AG09309 (cell line): ENCODE results near the gene OR52E2.

Source experiments
- DNase-seq: peaks from one replicate; pipeline ENCODE4 v3.0.0-alpha.2; 2010; ENCODE audit warnings: low read depth
- H3K4me3 ChIP-seq: 2 replicates; pipeline ENCODE4 v1.5.1; 2011; ENCODE audit warnings: mild to moderate bottlenecking, low read depth, low read length, moderate library complexity; ENCODE audit not compliant: control insufficient read depth
- TF ChIP-seq, protein P1 (sequence below): IDR thresholded peaks from 2 replicates; pipeline ENCODE4 v1.5.1; 2011; ENCODE audit warnings: mild to moderate bottlenecking, low read depth, low read length, inconsistent platforms; ENCODE audit not compliant: insufficient read depth, control insufficient read depth; ENCODE audit errors: missing control alignments

OR52E2 gene

DNA sequence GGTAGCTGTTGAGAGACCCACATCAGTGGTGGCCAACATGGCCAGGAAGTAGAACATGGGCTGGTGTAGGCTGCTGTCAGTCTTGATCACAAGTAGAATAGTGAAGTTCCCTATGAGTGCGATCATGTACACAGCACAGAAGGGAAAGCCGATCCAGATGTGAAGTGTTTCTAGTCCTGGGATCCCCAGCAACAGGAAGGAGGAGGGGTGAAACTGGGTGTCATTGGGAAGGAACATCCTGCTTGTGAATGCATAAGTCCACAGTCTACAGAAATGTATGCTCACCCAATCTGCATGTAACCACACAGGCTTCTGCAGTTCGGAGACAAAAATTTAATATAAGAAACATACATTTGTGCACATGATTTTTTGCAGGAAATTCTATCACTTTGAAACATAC, at the start of gene OR52E2:
Gene OR52E2 (minus strand): TSS at position 237 of the 400 bp plus-strand sequence. CDS start 0 bp downstream, at position 237.
- no peak for DNase-seq
- H3K4me3 ChIP-seq, result no peak within 1 kb of the TSS
- TF ChIP-seq, protein P1, sequence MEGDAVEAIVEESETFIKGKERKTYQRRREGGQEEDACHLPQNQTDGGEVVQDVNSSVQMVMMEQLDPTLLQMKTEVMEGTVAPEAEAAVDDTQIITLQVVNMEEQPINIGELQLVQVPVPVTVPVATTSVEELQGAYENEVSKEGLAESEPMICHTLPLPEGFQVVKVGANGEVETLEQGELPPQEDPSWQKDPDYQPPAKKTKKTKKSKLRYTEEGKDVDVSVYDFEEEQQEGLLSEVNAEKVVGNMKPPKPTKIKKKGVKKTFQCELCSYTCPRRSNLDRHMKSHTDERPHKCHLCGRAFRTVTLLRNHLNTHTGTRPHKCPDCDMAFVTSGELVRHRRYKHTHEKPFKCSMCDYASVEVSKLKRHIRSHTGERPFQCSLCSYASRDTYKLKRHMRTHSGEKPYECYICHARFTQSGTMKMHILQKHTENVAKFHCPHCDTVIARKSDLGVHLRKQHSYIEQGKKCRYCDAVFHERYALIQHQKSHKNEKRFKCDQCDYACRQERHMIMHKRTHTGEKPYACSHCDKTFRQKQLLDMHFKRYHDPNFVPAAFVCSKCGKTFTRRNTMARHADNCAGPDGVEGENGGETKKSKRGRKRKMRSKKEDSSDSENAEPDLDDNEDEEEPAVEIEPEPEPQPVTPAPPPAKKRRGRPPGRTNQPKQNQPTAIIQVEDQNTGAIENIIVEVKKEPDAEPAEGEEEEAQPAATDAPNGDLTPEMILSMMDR, result no peak

DNA sequence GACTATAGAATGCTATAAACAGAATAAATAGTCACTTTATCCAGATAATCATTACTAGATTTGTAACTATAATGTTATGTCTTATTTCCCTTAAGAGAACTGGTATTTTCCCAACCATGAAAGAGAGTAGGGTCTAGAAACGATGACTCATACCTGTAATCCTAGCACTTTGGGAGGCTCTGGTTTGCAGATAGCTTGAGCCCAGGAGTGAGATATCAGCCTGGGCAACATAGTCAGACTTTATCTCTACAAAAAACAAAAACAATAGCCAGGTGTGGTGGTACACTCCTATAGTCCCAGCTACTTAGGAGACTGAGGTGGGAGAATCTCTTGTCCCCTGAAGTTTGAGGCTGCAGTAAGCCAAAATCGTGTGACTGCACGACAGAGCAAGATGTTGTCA, 47.9 kb upstream of the OR52E2 start:
- no peak for DNase-seq
- H3K4me3 ChIP-seq, result no peak overlapping the region
- TF ChIP-seq, protein P1, result no peak

DNA sequence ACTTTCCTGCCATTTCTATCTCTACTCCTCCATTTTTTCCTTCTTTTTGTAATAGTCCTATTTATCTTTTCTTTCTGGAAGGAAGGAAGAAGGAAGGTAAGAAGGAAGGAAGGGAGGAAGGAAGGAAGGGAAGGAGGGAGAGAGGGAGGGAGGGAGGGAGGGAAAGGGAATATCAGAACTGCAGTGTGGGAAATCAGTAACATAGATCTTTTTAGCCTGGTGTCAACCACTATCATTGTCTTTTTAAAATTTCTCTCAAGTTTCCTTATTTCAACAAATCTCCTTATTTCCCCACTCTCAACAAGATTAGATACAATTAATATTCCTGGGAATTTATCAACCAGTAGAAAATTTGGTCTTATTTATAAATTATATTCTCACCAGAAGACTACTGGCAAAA, 43.6 kb upstream of the OR52E2 start:
- TF ChIP-seq, protein P1, result no peak
- H3K4me3 ChIP-seq, result no peak overlapping the region
- no peak for DNase-seq

DNA sequence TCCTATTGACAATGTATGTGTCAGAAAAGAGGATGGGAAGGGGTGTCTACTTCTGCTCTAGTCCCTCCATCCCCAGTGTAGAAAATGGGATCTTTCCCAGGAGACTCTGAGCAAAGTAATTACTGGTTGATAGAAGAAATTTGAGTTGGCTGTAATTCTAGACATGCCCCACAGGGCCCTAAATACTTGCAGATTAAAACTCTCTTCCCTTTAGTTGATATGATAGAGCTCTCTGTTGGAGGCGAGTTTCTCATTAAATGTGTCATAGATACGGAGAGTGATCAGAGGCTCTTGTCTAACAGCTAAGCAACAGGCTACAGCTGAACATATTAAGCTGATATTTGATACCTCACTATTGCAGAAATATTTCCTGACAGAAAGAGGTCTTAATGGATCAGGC, 42.8 kb upstream of the OR52E2 start:
- no peak for DNase-seq
- TF ChIP-seq, protein P1, result no peak
- H3K4me3 ChIP-seq, result no peak overlapping the region

DNA sequence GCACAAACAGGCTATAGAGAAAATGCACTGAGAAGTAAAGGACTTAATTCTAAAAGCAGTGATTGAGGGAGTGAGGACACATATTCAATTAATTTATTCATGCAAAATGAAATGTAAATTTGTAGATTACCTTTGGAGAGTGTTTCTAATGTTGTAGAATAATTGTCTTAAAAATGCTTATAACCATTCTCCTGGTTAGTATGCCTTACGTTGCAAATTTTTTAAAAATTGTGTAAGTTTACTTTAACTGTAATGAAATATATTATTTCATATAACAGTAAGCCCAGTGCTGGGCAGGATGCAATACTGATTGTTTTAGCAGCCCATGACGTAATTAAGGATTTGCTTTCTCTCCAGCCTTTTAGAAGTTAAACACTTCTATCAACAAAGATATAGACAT, 36.6 kb upstream of the OR52E2 start:
- TF ChIP-seq, protein P1, result no peak
- no peak for DNase-seq
- no peak overlapping the region for H3K4me3 ChIP-seq

DNA sequence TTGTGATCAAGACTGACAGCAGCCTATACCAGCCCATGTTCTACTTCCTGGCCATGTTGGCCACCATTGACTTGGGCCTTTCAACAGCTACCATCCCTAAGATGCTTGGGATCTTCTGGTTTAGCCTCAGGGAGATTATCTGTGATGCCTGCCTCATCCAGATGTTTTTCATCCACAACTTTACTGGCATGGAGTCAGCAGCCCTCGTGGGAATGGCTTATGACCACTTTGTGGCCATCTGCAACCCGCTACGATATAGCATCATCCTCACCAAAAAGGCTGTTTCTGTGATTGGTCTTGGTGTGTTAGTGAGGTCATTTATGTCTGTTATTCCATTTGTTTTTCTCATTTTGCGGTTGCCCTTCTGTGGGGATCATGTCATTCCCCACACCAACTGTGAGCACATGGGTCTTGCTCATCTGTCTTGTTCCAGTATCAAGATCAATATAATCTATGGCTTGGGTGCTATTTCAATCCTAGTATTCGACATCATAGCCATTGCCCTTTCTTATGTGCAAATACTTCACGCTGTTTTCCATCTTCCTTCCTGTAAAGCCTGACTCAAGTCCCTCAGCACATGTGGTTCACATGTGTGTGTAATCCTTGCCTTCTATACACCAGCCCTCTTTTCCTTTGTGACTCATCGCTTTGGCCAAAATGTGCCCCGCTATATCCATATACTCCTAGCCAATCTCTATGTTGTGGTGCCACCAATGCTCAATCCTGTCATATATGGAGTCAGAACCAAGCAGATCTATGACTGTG, 33.6 kb upstream of the OR52E2 start:
- no peak for DNase-seq
- H3K4me3 ChIP-seq, result no peak overlapping the region
- TF ChIP-seq, protein P1, result no peak
